Measurements from ENCODE around the gene CYBC1.

Gene CYBC1

GRCh38 chr17:82424001-82424862 lies 26.3 kb downstream of the CYBC1 start:
- H3K27ac ChIP-seq (ENCODE audit: low read depth, low read length): no peak overlapping the region
- H3K9ac ChIP-seq (ENCODE audit: low read length): no peak overlapping the region
- H3K4me2 ChIP-seq (ENCODE audit: low read length): no peak overlapping the region
- H2BK5ac ChIP-seq (ENCODE audit: low read length): no peak overlapping the region
- no peaks in the 10 kb centered on the region for H3K36me3 ChIP-seq (ENCODE audit: control insufficient read depth, insufficient read depth, low read length)
- no peaks in the 10 kb centered on the region for H3K27me3 ChIP-seq (ENCODE audit: insufficient read depth, low read length, poor library complexity)
- H3K4ac ChIP-seq (ENCODE audit: low read depth, low read length): no peak overlapping the region
- H3K56ac ChIP-seq (ENCODE audit: low read length): no peak overlapping the region
- H4K8ac ChIP-seq (ENCODE audit: low read depth, low read length): no peak overlapping the region
- no peak overlapping the region for H3K18ac ChIP-seq (ENCODE audit: low read length)
- no peaks in the 10 kb centered on the region for H3K79me1 ChIP-seq (ENCODE audit: low read length)
- no peak overlapping the region for H2AK5ac ChIP-seq (ENCODE audit: low read length)
- no peaks in the 10 kb centered on the region for H3K79me2 ChIP-seq (ENCODE audit: control insufficient read depth, insufficient read depth, low read length)
- H2BK120ac ChIP-seq (ENCODE audit: low read depth, low read length): no peak overlapping the region
- H3K23ac ChIP-seq (ENCODE audit: low read length): no peak overlapping the region
- H3K4me3 ChIP-seq (ENCODE audit: low read length): no peak overlapping the region
- H2BK15ac ChIP-seq (replicated peaks; ENCODE audit: low read depth): no peak overlapping the region
- no peaks in the 10 kb centered on the region for H3K4me1 ChIP-seq (ENCODE audit: control insufficient read depth, low read depth, low read length)
- WGBS (ENCODE audit: extremely low coverage, insufficient coverage, low lambda C conversion rate): no CpG with 5 or more reads among the region's 25 CpGs
- DNase-seq: peak; percentile 75
- no peak overlapping the region for H4K5ac ChIP-seq (ENCODE audit: low read length)

- Histone ChIP-seq H3K4me3 (ENCODE audit: low read length) (no peak overlapping the region), H3K27ac (ENCODE audit: low read depth, low read length) (no peak overlapping the region), H4K8ac (ENCODE audit: low read depth, low read length) (no peak overlapping the region), H2BK5ac (ENCODE audit: low read length) (no peak overlapping the region), H3K56ac (ENCODE audit: low read length) (no peak overlapping the region), H3K23ac (ENCODE audit: low read length) (no peak overlapping the region), H3K9ac (ENCODE audit: low read length) (no peak overlapping the region), H2BK15ac (replicated peaks; ENCODE audit: low read depth) (no peak overlapping the region), H3K27me3 (ENCODE audit: insufficient read depth, low read length, poor library complexity) (no peaks in the 10 kb centered on the region), H2AK5ac (ENCODE audit: low read length) (no peak overlapping the region), H3K4ac (ENCODE audit: low read depth, low read length) (no peak overlapping the region), H3K79me2 (ENCODE audit: control insufficient read depth, insufficient read depth, low read length) (no peaks in the 10 kb centered on the region), H3K36me3 (ENCODE audit: control insufficient read depth, insufficient read depth, low read length) (no peaks in the 10 kb centered on the region), H2BK120ac (ENCODE audit: low read depth, low read length) (no peak overlapping the region), H4K5ac (ENCODE audit: low read length) (no peak overlapping the region), H3K4me1 (ENCODE audit: control insufficient read depth, low read depth, low read length) (no peaks in the 10 kb centered on the region), H3K79me1 (ENCODE audit: low read length) (no peaks in the 10 kb centered on the region), H3K4me2 (ENCODE audit: low read length) (no peak overlapping the region), H3K18ac (ENCODE audit: low read length) (no peak overlapping the region)
- DNase-seq: no peak
- WGBS (ENCODE audit: extremely low coverage, insufficient coverage, low lambda C conversion rate): no CpG with 5 or more reads among the region's 2 CpGs
These were observed 31.0 kb downstream of the CYBC1 start for GRCh38 chr17:82419540-82419939.

- Histone ChIP-seq H3K79me2 (ENCODE audit: control insufficient read depth, insufficient read depth, low read length) (no peaks in the 10 kb centered on the region), H3K4me3 (ENCODE audit: low read length) (peak within 1 kb of the TSS; percentile 91), H3K79me1 (ENCODE audit: low read length) (no peaks in the 10 kb centered on the region), H3K4me1 (ENCODE audit: control insufficient read depth, low read depth, low read length) (no peaks in the 10 kb centered on the region), H3K27ac (ENCODE audit: low read depth, low read length) (peak within 1 kb of the TSS; percentile 60), H4K5ac (ENCODE audit: low read length) (no peak within 1 kb of the TSS), H3K56ac (ENCODE audit: low read length) (peak within 1 kb of the TSS; percentile 99), H2BK15ac (replicated peaks; ENCODE audit: low read depth) (no peak within 1 kb of the TSS), H2BK120ac (ENCODE audit: low read depth, low read length) (no peak within 1 kb of the TSS), H3K9ac (ENCODE audit: low read length) (peak within 1 kb of the TSS; percentile 98), H4K8ac (ENCODE audit: low read depth, low read length) (no peak within 1 kb of the TSS), H3K36me3 (ENCODE audit: control insufficient read depth, insufficient read depth, low read length) (no peaks in the 10 kb centered on the region), H3K27me3 (ENCODE audit: insufficient read depth, low read length, poor library complexity) (no peaks in the 10 kb centered on the region), H2AK5ac (ENCODE audit: low read length) (no peak within 1 kb of the TSS), H2BK5ac (ENCODE audit: low read length) (peak within 1 kb of the TSS; percentile 95), H3K18ac (ENCODE audit: low read length) (peak within 1 kb of the TSS; percentile 91), H3K4ac (ENCODE audit: low read depth, low read length) (no peak within 1 kb of the TSS), H3K23ac (ENCODE audit: low read length) (no peak within 1 kb of the TSS), H3K4me2 (ENCODE audit: low read length) (peak within 1 kb of the TSS; percentile 73)
- DNase-seq: peak; percentile 88
- WGBS (ENCODE audit: extremely low coverage, insufficient coverage, low lambda C conversion rate): no CpG with 5 or more reads among the region's 108 CpGs
These were observed 32.3 kb downstream of the CYBC1 start, which contains the start of the genes HEXD and OGFOD3 for GRCh38 chr17:82418001-82418986. HEXD (plus strand) TSS chr17:82418347; CDS start chr17:82419800, 1,453 bp downstream. OGFOD3 (minus strand) TSS chr17:82418586; CDS start chr17:82418485, 101 bp downstream.

GRCh38 chr17:82416771-82417170 lies 33.8 kb downstream of the CYBC1 start:
- no peak overlapping the region for H4K8ac ChIP-seq (ENCODE audit: low read depth, low read length)
- H3K36me3 ChIP-seq (ENCODE audit: control insufficient read depth, insufficient read depth, low read length): no peaks in the 10 kb centered on the region
- H3K4me1 ChIP-seq (ENCODE audit: control insufficient read depth, low read depth, low read length): no peaks in the 10 kb centered on the region
- H3K27ac ChIP-seq (ENCODE audit: low read depth, low read length): no peak overlapping the region
- H2BK5ac ChIP-seq (ENCODE audit: low read length): no peak overlapping the region
- H4K5ac ChIP-seq (ENCODE audit: low read length): no peak overlapping the region
- no peak overlapping the region for H3K23ac ChIP-seq (ENCODE audit: low read length)
- no peak overlapping the region for H2BK120ac ChIP-seq (ENCODE audit: low read depth, low read length)
- H3K79me2 ChIP-seq (ENCODE audit: control insufficient read depth, insufficient read depth, low read length): no peaks in the 10 kb centered on the region
- no CpG with 5 or more reads among the region's 6 CpGs for WGBS (ENCODE audit: extremely low coverage, insufficient coverage, low lambda C conversion rate)
- no peaks in the 10 kb centered on the region for H3K79me1 ChIP-seq (ENCODE audit: low read length)
- no peak overlapping the region for H3K18ac ChIP-seq (ENCODE audit: low read length)
- H3K9ac ChIP-seq (ENCODE audit: low read length): no peak overlapping the region
- H3K4ac ChIP-seq (ENCODE audit: low read depth, low read length): no peak overlapping the region
- H3K4me2 ChIP-seq (ENCODE audit: low read length): no peak overlapping the region
- H3K27me3 ChIP-seq (ENCODE audit: insufficient read depth, low read length, poor library complexity): no peaks in the 10 kb centered on the region
- H3K56ac ChIP-seq (ENCODE audit: low read length): no peak overlapping the region
- H2AK5ac ChIP-seq (ENCODE audit: low read length): no peak overlapping the region
- H2BK15ac ChIP-seq (replicated peaks; ENCODE audit: low read depth): no peak overlapping the region
- no peak overlapping the region for H3K4me3 ChIP-seq (ENCODE audit: low read length)
- DNase-seq: no peak

GRCh38 chr17:82416264-82416663 lies 34.3 kb downstream of the CYBC1 start:
- Histone ChIP-seq H2BK120ac (ENCODE audit: low read depth, low read length) (no peak overlapping the region), H2BK5ac (ENCODE audit: low read length) (no peak overlapping the region), H3K9ac (ENCODE audit: low read length) (no peak overlapping the region), H3K4me2 (ENCODE audit: low read length) (no peak overlapping the region), H2BK15ac (replicated peaks; ENCODE audit: low read depth) (no peak overlapping the region), H3K4me1 (ENCODE audit: control insufficient read depth, low read depth, low read length) (no peaks in the 10 kb centered on the region), H2AK5ac (ENCODE audit: low read length) (no peak overlapping the region), H3K79me2 (ENCODE audit: control insufficient read depth, insufficient read depth, low read length) (no peaks in the 10 kb centered on the region), H3K23ac (ENCODE audit: low read length) (no peak overlapping the region), H3K79me1 (ENCODE audit: low read length) (no peaks in the 10 kb centered on the region), H3K27me3 (ENCODE audit: insufficient read depth, low read length, poor library complexity) (no peaks in the 10 kb centered on the region), H3K18ac (ENCODE audit: low read length) (no peak overlapping the region), H3K27ac (ENCODE audit: low read depth, low read length) (no peak overlapping the region), H3K56ac (ENCODE audit: low read length) (no peak overlapping the region), H3K4me3 (ENCODE audit: low read length) (no peak overlapping the region), H3K36me3 (ENCODE audit: control insufficient read depth, insufficient read depth, low read length) (no peaks in the 10 kb centered on the region), H3K4ac (ENCODE audit: low read depth, low read length) (no peak overlapping the region), H4K8ac (ENCODE audit: low read depth, low read length) (no peak overlapping the region), H4K5ac (ENCODE audit: low read length) (no peak overlapping the region)
- WGBS (ENCODE audit: extremely low coverage, insufficient coverage, low lambda C conversion rate): no CpG with 5 or more reads among the region's 4 CpGs
- DNase-seq: no peak
